ACC112 (cell line): ENCODE measurements around the gene GMNN.
"Not testable (repeated sequence)": the region's sequence is repeated elsewhere in the genome, so short reads cannot be mapped to it uniquely, and the experiment has no call there.

ENCODE experiments used
- H2AFZ ChIP-seq: fragments of 200-600 bp; sonication (generic); one replicate; pipeline ENCODE4 v1.6.0; 2017; ENCODE audit warnings: antibody characterized with exemption, low read length; ENCODE audit not compliant: unreplicated experiment
- H3K27ac ChIP-seq: fragments of 200-600 bp; sonication (generic); 2 replicates; pipeline ENCODE4 v1.5.1; 2014; ENCODE audit warnings: low read depth, mild to moderate bottlenecking, antibody characterized with exemption, low read length, moderate library complexity
- H3K27me3 ChIP-seq: fragments of 200-600 bp; sonication (generic); 2 replicates; pipeline ENCODE4 v1.6.1; 2014; ENCODE audit warnings: mild to moderate bottlenecking, antibody characterized with exemption, low read length, moderate library complexity, mixed read lengths; ENCODE audit not compliant: insufficient read depth
- H3K36me3 ChIP-seq: fragments of 200-600 bp; sonication (generic); 2 replicates; pipeline ENCODE4 v1.6.1; 2016; ENCODE audit warnings: mild to moderate bottlenecking, antibody characterized with exemption, low read length, moderate library complexity, mixed read lengths; ENCODE audit not compliant: insufficient read depth
- H3K4me1 ChIP-seq: fragments of 200-600 bp; sonication (generic); one replicate; pipeline ENCODE4 v1.6.1; 2016; ENCODE audit warnings: low read length, mixed read lengths; ENCODE audit not compliant: insufficient read depth, unreplicated experiment, control insufficient read depth
- H3K4me3 ChIP-seq: fragments of 200-600 bp; sonication (generic); 2 replicates; pipeline ENCODE4 v1.5.1; 2014; ENCODE audit warnings: mild to moderate bottlenecking, low read depth, low read length
- H3K79me2 ChIP-seq: fragments of 200-600 bp; sonication (generic); one replicate; pipeline ENCODE4 v1.6.0; 2016; ENCODE audit warnings: low read length; ENCODE audit not compliant: control insufficient read depth, unreplicated experiment, insufficient read depth

Gene GMNN

DNA sequence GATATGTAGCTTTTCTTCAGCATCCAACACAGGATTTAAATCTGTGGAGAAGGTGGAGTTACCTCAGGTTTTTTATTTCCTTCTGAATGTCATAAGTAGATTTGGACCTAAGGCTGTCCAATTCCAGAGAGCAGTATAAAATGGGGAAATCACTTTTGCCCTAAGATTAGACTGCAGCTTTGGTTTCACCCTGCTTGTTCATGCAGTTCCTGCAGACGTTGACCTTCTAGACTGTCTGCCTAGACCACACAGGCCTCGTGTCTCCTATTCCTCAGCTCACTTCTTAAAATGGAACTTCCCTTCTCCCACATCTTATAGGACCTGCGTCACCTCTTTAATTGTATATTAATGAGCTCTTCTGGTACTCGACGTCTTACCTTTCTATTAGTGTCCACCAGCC, 29.8 kb upstream of the GMNN start:
- H3K27ac ChIP-seq: no peak overlapping the region
- no peaks in the 10 kb centered on the region for H3K36me3 ChIP-seq
- no peak overlapping the region for H2AFZ ChIP-seq
- no peaks in the 10 kb centered on the region for H3K79me2 ChIP-seq
- H3K27me3 ChIP-seq: no peaks in the 10 kb centered on the region
- peaks cover 31% of the 10 kb centered on the region for H3K4me1 ChIP-seq
- H3K4me3 ChIP-seq: no peak overlapping the region

- Histone ChIP-seq H3K4me3 (no peak overlapping the region), H3K36me3 (no peaks in the 10 kb centered on the region), H2AFZ (no peak overlapping the region), H3K79me2 (no peaks in the 10 kb centered on the region), H3K27ac (no peak overlapping the region), H3K4me1 (peaks cover 2% of the 10 kb centered on the region), H3K27me3 (no peaks in the 10 kb centered on the region)
Measured at GRCh38 chr6:24749297-24749696, 25.4 kb upstream of the GMNN start.

- not testable (repeated sequence) for H3K36me3 ChIP-seq, H2AFZ ChIP-seq, H3K4me1 ChIP-seq, H3K27me3 ChIP-seq, H3K27ac ChIP-seq, H3K4me3 ChIP-seq, H3K79me2 ChIP-seq
Measured at GRCh38 chr6:24750878-24751277, 23.9 kb upstream of the GMNN start.

GRCh38 chr6:24752503-24752902, 22.2 kb upstream of the GMNN start:
- Histone ChIP-seq H3K27me3 (no peaks in the 10 kb centered on the region), H3K4me1 (peaks cover 6% of the 10 kb centered on the region), H3K4me3 (no peak overlapping the region), H3K27ac (no peak overlapping the region), H3K36me3 (no peaks in the 10 kb centered on the region), H2AFZ (no peak overlapping the region), H3K79me2 (no peaks in the 10 kb centered on the region)

GRCh38 chr6:24752917-24753492, 21.7 kb upstream of the GMNN start:
- no peak overlapping the region for H3K27ac ChIP-seq
- H3K27me3 ChIP-seq: no peaks in the 10 kb centered on the region
- no peaks in the 10 kb centered on the region for H3K79me2 ChIP-seq
- no peaks in the 10 kb centered on the region for H3K36me3 ChIP-seq
- no peak overlapping the region for H2AFZ ChIP-seq
- no peak overlapping the region for H3K4me3 ChIP-seq
- peaks cover 6% of the 10 kb centered on the region for H3K4me1 ChIP-seq

- no peak overlapping the region for H3K27ac ChIP-seq
- no peak overlapping the region for H3K4me3 ChIP-seq
- H3K79me2 ChIP-seq: no peaks in the 10 kb centered on the region
- no peaks in the 10 kb centered on the region for H3K36me3 ChIP-seq
- no peaks in the 10 kb centered on the region for H3K27me3 ChIP-seq
- peaks cover 6% of the 10 kb centered on the region for H3K4me1 ChIP-seq
- no peak overlapping the region for H2AFZ ChIP-seq
Measured at GRCh38 chr6:24753545-24753944, 21.2 kb upstream of the GMNN start.

DNA sequence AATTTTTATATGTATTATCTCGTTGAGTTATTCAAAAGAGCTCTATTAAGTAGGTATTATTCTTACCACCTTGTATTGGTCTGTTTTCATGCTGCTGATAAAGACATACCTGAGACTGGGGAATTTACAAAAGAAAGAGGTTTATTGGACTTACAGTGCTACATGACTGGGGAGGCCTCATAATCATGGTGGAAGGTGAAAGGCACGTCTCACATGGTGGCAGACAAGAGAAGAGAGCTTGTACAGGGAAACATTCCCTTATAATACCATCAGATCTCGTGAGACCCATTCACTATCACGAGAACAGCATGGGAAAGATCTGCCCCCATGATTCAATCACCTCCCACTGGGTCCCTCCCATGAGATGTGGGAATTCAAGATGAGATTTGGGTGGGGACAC, 20.4 kb upstream of the GMNN start:
- not testable (repeated sequence) for H3K27me3 ChIP-seq, H3K79me2 ChIP-seq, H3K27ac ChIP-seq, H2AFZ ChIP-seq, H3K36me3 ChIP-seq, H3K4me3 ChIP-seq, H3K4me1 ChIP-seq

- no peaks in the 10 kb centered on the region for H3K27me3 ChIP-seq
- no peak overlapping the region for H3K4me3 ChIP-seq
- H3K79me2 ChIP-seq: no peaks in the 10 kb centered on the region
- no peak overlapping the region for H3K27ac ChIP-seq
- H3K4me1 ChIP-seq: peaks cover 6% of the 10 kb centered on the region
- no peaks in the 10 kb centered on the region for H3K36me3 ChIP-seq
- peak overlapping the region; percentile 59 for H2AFZ ChIP-seq
Measured at GRCh38 chr6:24755279-24755678, 19.5 kb upstream of the GMNN start.

- H3K4me1 ChIP-seq: peaks cover 6% of the 10 kb centered on the region
- no peaks in the 10 kb centered on the region for H3K36me3 ChIP-seq
- no peak overlapping the region for H2AFZ ChIP-seq
- no peaks in the 10 kb centered on the region for H3K79me2 ChIP-seq
- H3K27me3 ChIP-seq: no peaks in the 10 kb centered on the region
- no peak overlapping the region for H3K4me3 ChIP-seq
- H3K27ac ChIP-seq: no peak overlapping the region
Measured at GRCh38 chr6:24757611-24758010, 17.1 kb upstream of the GMNN start.

- Histone ChIP-seq H3K79me2 (no peaks in the 10 kb centered on the region), H3K27ac (no peak overlapping the region), H3K36me3 (no peaks in the 10 kb centered on the region), H3K27me3 (no peaks in the 10 kb centered on the region), H3K4me3 (no peak overlapping the region), H3K4me1 (peaks cover 6% of the 10 kb centered on the region), H2AFZ (no peak overlapping the region)
Measured at GRCh38 chr6:24759718-24760117, 15.0 kb upstream of the GMNN start.

DNA sequence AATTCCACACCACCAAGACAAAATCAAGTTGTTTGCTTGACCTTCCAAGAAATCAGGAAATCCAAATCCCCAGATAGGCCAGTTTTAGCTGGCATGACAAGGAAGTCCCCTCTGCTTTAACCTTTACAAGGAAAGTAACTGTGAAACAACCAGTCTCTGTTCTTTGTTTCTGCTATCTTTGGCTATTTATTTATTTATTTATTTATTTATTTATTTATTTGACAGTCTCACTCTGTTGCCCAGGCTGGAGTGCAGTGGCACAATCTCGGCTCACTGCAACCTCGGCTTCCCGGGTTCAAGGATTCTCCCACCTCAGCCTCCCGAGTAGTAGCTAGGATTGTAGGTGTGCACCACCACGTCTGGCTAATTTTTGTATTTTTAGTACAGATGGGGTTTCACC, 14.5 kb upstream of the GMNN start:
- Histone ChIP-seq H2AFZ (no peak overlapping the region), H3K4me3 (no peak overlapping the region), H3K36me3 (no peaks in the 10 kb centered on the region), H3K27ac (no peak overlapping the region), H3K27me3 (no peaks in the 10 kb centered on the region), H3K4me1 (peaks cover 3% of the 10 kb centered on the region), H3K79me2 (no peaks in the 10 kb centered on the region)
